A549 (cell line): ENCODE results near the gene NSRP1. TPM values are rescaled to one million over a fixed set of nuclear protein-coding genes. Genes with fewer than 3 reads are reported as not detected.

Source experiments
- ATAC-seq, 2 experiments: fragments of 200-7000 bp in 1 of 2; fragments of >200 bp in 1 of 2; cut with Nextera tagmentation in 1 of 2; cut with Tn5 transposase in 1 of 2; 3 replicates each; pipeline versions ENCODE4 v1.8.0 to v1.9.1; 2018 to 2020; ENCODE audit warnings: mild to moderate bottlenecking in 1 of 2, moderate library complexity in 1 of 2
- CTCF ChIA-PET: fragments of 300-600 bp; sonication (Branson Sonifier 250); formaldehyde crosslinking; extraction: SDS; loops from one replicate; lab custom pipeline; 2021; ENCODE audit warnings: antibody characterized with exemption, inconsistent platforms; lab: Yijun Ruan, JAX
- POLR2A ChIA-PET: fragments of 350-600 bp; formaldehyde crosslinking; extraction: SDS; loops from one replicate; lab custom pipeline; 2021; ENCODE audit warnings: antibody characterized with exemption, inconsistent platforms; lab: Yijun Ruan, JAX
- DNase-seq, 2 experiments: peaks; one replicate each; pipeline versions ENCODE4 v3.0.0 to v3.0.0-alpha.2; 2011 to 2016; ENCODE audit warnings: low read depth in 1 of 2, low spot score in 1 of 2
- FAIRE-seq: peaks from 2 replicates; lab custom pipeline; 2011; peaks lifted over from hg19 to GRCh38; lab: Jason Lieb, UNC
- H3K27ac ChIP-seq, 2 experiments: fragments of >200 bp; sonication (Bioruptor Twin); formaldehyde crosslinking; 3 replicates each; pipeline ENCODE4 v1.5.1; 2016 to 2017
- H3K4me1 ChIP-seq: fragments of >200 bp; sonication (Bioruptor Twin); formaldehyde crosslinking; 3 replicates; pipeline ENCODE4 v1.6.1; 2016
- H3K4me2 ChIP-seq: fragments of >200 bp; sonication (Bioruptor Twin); formaldehyde crosslinking; 3 replicates; pipeline ENCODE4 v1.6.1; 2016
- H3K4me3 ChIP-seq: fragments of >200 bp; sonication (Bioruptor Twin); formaldehyde crosslinking; 3 replicates; pipeline ENCODE4 v1.5.1; 2016
- H3K9me3 ChIP-seq: fragments of >200 bp; sonication (Bioruptor Twin); formaldehyde crosslinking; 3 replicates; pipeline ENCODE4 v1.6.1; 2016
- BHLHE40 ChIP-seq: IDR thresholded peaks from 2 replicates; pipeline ENCODE4 v1.6.1; 2012; ENCODE audit warnings: low read depth, low read length, inconsistent platforms
- CBX8 ChIP-seq: fragments of 200-600 bp; sonication (generic); IDR thresholded peaks from 2 replicates; pipeline ENCODE4 v1.6.1; 2016
- CEBPB ChIP-seq, 2 experiments: fragments of >200 bp in 1 of 2; sonication (Bioruptor Twin) in 1 of 2; formaldehyde crosslinking in 1 of 2; IDR thresholded peaks; 2 replicates each; pipeline ENCODE4 v1.6.1; 2012 to 2016
- EHMT2 ChIP-seq: fragments of 200-600 bp; sonication (generic); IDR thresholded peaks from 2 replicates; pipeline ENCODE4 v1.6.1; 2016; ENCODE audit warnings: antibody characterized with exemption, low read depth, mild to moderate bottlenecking, moderate library complexity
- EP300 ChIP-seq, 2 experiments: fragments of >200 bp; sonication (Bioruptor Twin); formaldehyde crosslinking; IDR thresholded peaks; 2 replicates in 1 of 2; 3 replicates in 1 of 2; pipeline ENCODE4 v1.6.1; 2016 to 2017
- FOSL2 ChIP-seq, 2 experiments: fragments of 450-650 bp in 1 of 2; fragments of >200 bp in 1 of 2; sonication (Bioruptor Twin) in 1 of 2; formaldehyde crosslinking; IDR thresholded peaks; 2 replicates each; pipeline versions ENCODE4 v1.5.0 to v1.6.1; 2016 to 2020; ENCODE audit warnings: mild to moderate bottlenecking in 1 of 2, moderate library complexity in 1 of 2
- FOXS1 ChIP-seq: fragments of 250-450 bp; sonication (Bioruptor Pico); IDR thresholded peaks from 2 replicates; pipeline ENCODE4 v1.5.0; 2020; ENCODE audit warnings: mild to moderate bottlenecking, moderate library complexity
- HDAC2 ChIP-seq: fragments of 200-600 bp; sonication (generic); IDR thresholded peaks from 2 replicates; pipeline ENCODE4 v1.6.1; 2016
- HEYL ChIP-seq: fragments of 250-450 bp; sonication (Bioruptor Pico); IDR thresholded peaks from 2 replicates; pipeline ENCODE4 v1.8.0; 2021; ENCODE audit warnings: mild to moderate bottlenecking, moderate library complexity
- HOXA7 ChIP-seq: fragments of 250-450 bp; sonication (Bioruptor Pico); IDR thresholded peaks from 2 replicates; pipeline ENCODE4 v1.5.0; 2020; ENCODE audit warnings: mild to moderate bottlenecking, moderate library complexity
- HOXB5 ChIP-seq: fragments of 250-450 bp; sonication (Bioruptor Pico); IDR thresholded peaks from 2 replicates; pipeline ENCODE4 v1.5.0; 2020; ENCODE audit warnings: mild to moderate bottlenecking, moderate library complexity
- JUN ChIP-seq, 2 experiments: fragments of >200 bp; sonication (Bioruptor Twin); formaldehyde crosslinking; IDR thresholded peaks; 2 replicates in 1 of 2; 3 replicates in 1 of 2; pipeline ENCODE4 v1.6.1; 2016 to 2017
- KDM5A ChIP-seq: fragments of 200-600 bp; sonication (generic); IDR thresholded peaks from 2 replicates; pipeline ENCODE4 v1.6.1; 2016; ENCODE audit warnings: antibody characterized with exemption, mild to moderate bottlenecking
- MAFK ChIP-seq: fragments of 450-650 bp; IDR thresholded peaks from 2 replicates; pipeline ENCODE4 v1.6.1; 2014; ENCODE audit not compliant: partially characterized antibody
- NPAS2 ChIP-seq: fragments of 250-450 bp; sonication (Bioruptor Pico); IDR thresholded peaks from 2 replicates; pipeline ENCODE4 v1.8.0; 2022; ENCODE audit warnings: mild to moderate bottlenecking, moderate library complexity, borderline replicate concordance
- NR3C1 ChIP-seq: fragments of >200 bp; sonication (Bioruptor Twin); formaldehyde crosslinking; IDR thresholded peaks from 3 replicates; pipeline ENCODE4 v1.6.1; 2017
- PHF8 ChIP-seq: fragments of 200-600 bp; sonication (generic); IDR thresholded peaks from 2 replicates; pipeline ENCODE4 v1.6.1; 2016; ENCODE audit warnings: low read depth, mild to moderate bottlenecking, antibody characterized with exemption, moderate library complexity, borderline replicate concordance
- POLR2A ChIP-seq: IDR thresholded peaks from 2 replicates; pipeline ENCODE4 v1.6.1; 2012; ENCODE audit warnings: mild to moderate bottlenecking, low read length
- POLR2AphosphoS2 ChIP-seq: conservative IDR thresholded peaks from 2 replicates; pipeline ENCODE4 v1.6.1; 2012; ENCODE audit warnings: low read length, improper control_type of control experiment, inconsistent platforms
- RARB ChIP-seq: fragments of 250-450 bp; sonication (Bioruptor Pico); IDR thresholded peaks from 2 replicates; pipeline ENCODE4 v1.8.0; 2021; ENCODE audit warnings: mild to moderate bottlenecking, moderate library complexity
- RCOR1 ChIP-seq: fragments of 150-350 bp; IDR thresholded peaks from 2 replicates; pipeline ENCODE4 v1.6.1; 2014; ENCODE audit warnings: antibody characterized with exemption, low read length, low read depth
- RFX5 ChIP-seq: fragments of 450-650 bp; IDR thresholded peaks from 2 replicates; pipeline ENCODE4 v1.7.1; 2014; ENCODE audit warnings: antibody characterized with exemption, mild to moderate bottlenecking, moderate library complexity
- SMC3 ChIP-seq: fragments of >200 bp; sonication (Bioruptor Twin); formaldehyde crosslinking; IDR thresholded peaks from 3 replicates; pipeline ENCODE4 v1.6.1; 2018; ENCODE audit warnings: inconsistent platforms
- ZFP36 ChIP-seq: fragments of 450-650 bp; IDR thresholded peaks from 2 replicates; pipeline ENCODE4 v1.6.1; 2014; ENCODE audit warnings: borderline replicate concordance; ENCODE audit not compliant: partially characterized antibody
- WGBS: methylation state at CpG from one replicate; pipeline ENCODE4 v1.1.6; 2017; ENCODE audit errors: missing lambda C conversion rate; 5-methylcytosine and 5-hydroxymethylcytosine counted together
- polyA plus RNA-seq, 4 experiments: library from polyadenylated mRNA; depleted of rRNA in 3 of 4; stranded (reverse); fragments of >200 nt; fragmentation: RNase III in 1 of 4; extraction: RNeasy Plus Mini Kit Qiagen cat#74134 plus additional on column Dnase treatment in 1 of 4; gene quantifications; 2 replicates in 3 of 4; 3 replicates in 1 of 4; pipeline ENCODE4 v1.2.3, GENCODE V29; 2011 to 2017
- TF ChIP-seq, protein P1 (sequence below): fragments of >200 bp; sonication (Bioruptor Twin); formaldehyde crosslinking; IDR thresholded peaks from 2 replicates; pipeline ENCODE4 v1.6.1; 2016
- TF ChIP-seq, protein P2 (sequence below): fragments of 450-650 bp; IDR thresholded peaks from 2 replicates; pipeline ENCODE4 v1.6.1; 2014; ENCODE audit warnings: antibody characterized with exemption
- TF ChIP-seq, protein P3 (sequence below): fragments of >200 bp; sonication (Bioruptor Twin); formaldehyde crosslinking; IDR thresholded peaks from 3 replicates; pipeline ENCODE4 v1.5.1; 2016
- TF ChIP-seq, protein P4 (sequence below): fragments of 250-450 bp; sonication (Bioruptor Pico); IDR thresholded peaks from 2 replicates; pipeline ENCODE4 v1.5.0; 2020; ENCODE audit warnings: low read depth, mild to moderate bottlenecking, moderate library complexity
- TF ChIP-seq, protein P5 (sequence below): IDR thresholded peaks from 2 replicates; pipeline ENCODE4 v1.6.1; 2012; ENCODE audit warnings: low read depth, borderline replicate concordance

The NSRP1 gene
- polyA plus RNA-seq, 2 of the 4 experiments (the other 2 are of a cell fraction), result 30.9 to 39.6 TPM

DNA sequence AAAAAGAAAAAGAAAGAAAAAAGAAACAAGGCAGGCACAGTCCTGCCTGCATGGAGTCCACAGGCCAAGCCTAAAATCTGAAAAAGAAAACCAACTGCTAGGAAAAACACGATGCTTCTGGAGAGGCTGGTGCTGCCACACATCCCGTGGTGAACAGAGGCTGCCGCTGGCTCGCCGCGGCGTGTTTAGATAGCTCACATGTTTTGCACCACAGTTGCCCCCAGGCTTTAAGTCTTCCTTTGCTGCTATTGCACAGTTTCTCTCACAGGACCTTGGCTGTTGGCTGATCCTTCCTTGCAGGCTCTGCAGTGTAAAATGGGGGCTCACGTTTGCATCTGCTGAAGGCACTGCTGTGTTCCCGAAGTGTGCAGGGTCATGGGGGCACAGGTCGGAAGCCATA, 110.3 kb downstream of the NSRP1 start:
- Histone ChIP-seq H3K9me3 (no peaks in the 10 kb centered on the region), H3K27ac (no peak overlapping the region), H3K4me3 (no peak overlapping the region), H3K4me2 (no peak overlapping the region), H3K4me1 (peaks cover 3% of the 10 kb centered on the region; the same call in 1 of the 3 replicates)
- FAIRE-seq, result no peak
- CTCF ChIA-PET, result interaction anchor here (0.6 to 7.6 kb wide), 5 partner anchors 9 to 215 kb away, joined by 3 to 53 read pairs (median 4); partner anchors contain the start of gene SLC6A4
- WGBS, result 82% methylated on average over 10 of the region's 10 CpGs
- POLR2A ChIA-PET, result no interaction called here
- DNase-seq, result no peak
- TF ChIP-seq SMC3 (no peak), NR3C1 (no peak), HOXA7 (CRISPR knock-in tag) (no peak), FOXS1 (CRISPR knock-in tag) (no peak), CBX8 (no peak), RCOR1 (no peak), POLR2A (no peak), FOSL2 (IDR thresholded peaks at IDR 0.05) (no peak), FOSL2 (CRISPR knock-in tag; IDR thresholded peaks at IDR 0.05) (no peak), HOXB5 (CRISPR knock-in tag) (no peak), CEBPB (IDR thresholded peaks at IDR 0.05) (no peak), HEYL (CRISPR knock-in tag) (no peak), MAFK (no peak), EHMT2 (no peak), RARB (CRISPR knock-in tag) (no peak), KDM5A (no peak)
- TF ChIP-seq, protein P1, sequence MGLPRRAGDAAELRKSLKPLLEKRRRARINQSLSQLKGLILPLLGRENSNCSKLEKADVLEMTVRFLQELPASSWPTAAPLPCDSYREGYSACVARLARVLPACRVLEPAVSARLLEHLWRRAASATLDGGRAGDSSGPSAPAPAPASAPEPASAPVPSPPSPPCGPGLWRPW, result no peak
- TF ChIP-seq, protein P2, sequence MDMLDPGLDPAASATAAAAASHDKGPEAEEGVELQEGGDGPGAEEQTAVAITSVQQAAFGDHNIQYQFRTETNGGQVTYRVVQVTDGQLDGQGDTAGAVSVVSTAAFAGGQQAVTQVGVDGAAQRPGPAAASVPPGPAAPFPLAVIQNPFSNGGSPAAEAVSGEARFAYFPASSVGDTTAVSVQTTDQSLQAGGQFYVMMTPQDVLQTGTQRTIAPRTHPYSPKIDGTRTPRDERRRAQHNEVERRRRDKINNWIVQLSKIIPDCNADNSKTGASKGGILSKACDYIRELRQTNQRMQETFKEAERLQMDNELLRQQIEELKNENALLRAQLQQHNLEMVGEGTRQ, result no peak
- TF ChIP-seq, protein P3, sequence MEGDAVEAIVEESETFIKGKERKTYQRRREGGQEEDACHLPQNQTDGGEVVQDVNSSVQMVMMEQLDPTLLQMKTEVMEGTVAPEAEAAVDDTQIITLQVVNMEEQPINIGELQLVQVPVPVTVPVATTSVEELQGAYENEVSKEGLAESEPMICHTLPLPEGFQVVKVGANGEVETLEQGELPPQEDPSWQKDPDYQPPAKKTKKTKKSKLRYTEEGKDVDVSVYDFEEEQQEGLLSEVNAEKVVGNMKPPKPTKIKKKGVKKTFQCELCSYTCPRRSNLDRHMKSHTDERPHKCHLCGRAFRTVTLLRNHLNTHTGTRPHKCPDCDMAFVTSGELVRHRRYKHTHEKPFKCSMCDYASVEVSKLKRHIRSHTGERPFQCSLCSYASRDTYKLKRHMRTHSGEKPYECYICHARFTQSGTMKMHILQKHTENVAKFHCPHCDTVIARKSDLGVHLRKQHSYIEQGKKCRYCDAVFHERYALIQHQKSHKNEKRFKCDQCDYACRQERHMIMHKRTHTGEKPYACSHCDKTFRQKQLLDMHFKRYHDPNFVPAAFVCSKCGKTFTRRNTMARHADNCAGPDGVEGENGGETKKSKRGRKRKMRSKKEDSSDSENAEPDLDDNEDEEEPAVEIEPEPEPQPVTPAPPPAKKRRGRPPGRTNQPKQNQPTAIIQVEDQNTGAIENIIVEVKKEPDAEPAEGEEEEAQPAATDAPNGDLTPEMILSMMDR, result no peak
- ATAC-seq, result no peak

DNA sequence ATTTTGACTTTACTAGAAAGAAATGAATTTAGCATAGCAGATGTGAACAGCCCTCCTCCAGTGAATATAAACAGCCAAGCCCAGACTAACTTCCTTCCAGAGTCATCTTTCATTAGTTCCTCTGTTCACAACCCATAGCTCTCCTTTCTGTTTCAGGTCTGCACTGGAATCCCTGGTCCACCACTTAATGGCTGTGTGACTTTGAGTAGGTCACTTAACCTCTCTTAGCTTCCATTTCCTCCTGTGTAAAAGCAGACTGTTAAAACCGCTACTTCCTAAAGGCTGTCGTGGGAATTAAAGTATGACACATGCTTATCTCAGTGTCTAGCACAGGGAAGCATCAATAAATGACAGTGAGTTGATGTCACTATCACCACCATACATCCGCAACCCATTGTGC, 111.4 kb downstream of the NSRP1 start:
- peaks cover 3% of the 10 kb centered on the region; the same call in 1 of the 3 replicates for H3K4me1 ChIP-seq
- no peak overlapping the region for H3K4me3 ChIP-seq
- ATAC-seq (no peak), DNase-seq (no peak)
- POLR2A ChIA-PET, result no interaction called here
- no peaks in the 10 kb centered on the region for H3K9me3 ChIP-seq
- H3K27ac ChIP-seq, result no peak overlapping the region
- CTCF ChIA-PET, result interaction anchor here (1.2 to 7.6 kb wide), 4 partner anchors 8 to 102 kb away, joined by 3 to 53 read pairs (median 4); partner anchors contain the start of gene SLC6A4
- no peak overlapping the region for H3K4me2 ChIP-seq
- TF ChIP-seq HOXA7 (CRISPR knock-in tag) (no peak), BHLHE40 (no peak), RCOR1 (no peak), ZFP36 (no peak), PHF8 (no peak), CBX8 (no peak), RFX5 (no peak), POLR2AphosphoS2 (no peak), EHMT2 (no peak), EP300 (IDR thresholded peaks at IDR 0.05) (no peak), HDAC2 (no peak), JUN (IDR thresholded peaks at IDR 0.05) (no peak), NPAS2 (CRISPR knock-in tag) (no peak)
- TF ChIP-seq, protein P4, sequence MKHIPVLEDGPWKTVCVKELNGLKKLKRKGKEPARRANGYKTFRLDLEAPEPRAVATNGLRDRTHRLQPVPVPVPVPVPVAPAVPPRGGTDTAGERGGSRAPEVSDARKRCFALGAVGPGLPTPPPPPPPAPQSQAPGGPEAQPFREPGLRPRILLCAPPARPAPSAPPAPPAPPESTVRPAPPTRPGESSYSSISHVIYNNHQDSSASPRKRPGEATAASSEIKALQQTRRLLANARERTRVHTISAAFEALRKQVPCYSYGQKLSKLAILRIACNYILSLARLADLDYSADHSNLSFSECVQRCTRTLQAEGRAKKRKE (CRISPR knock-in tag), result no peak
- TF ChIP-seq, protein P5, sequence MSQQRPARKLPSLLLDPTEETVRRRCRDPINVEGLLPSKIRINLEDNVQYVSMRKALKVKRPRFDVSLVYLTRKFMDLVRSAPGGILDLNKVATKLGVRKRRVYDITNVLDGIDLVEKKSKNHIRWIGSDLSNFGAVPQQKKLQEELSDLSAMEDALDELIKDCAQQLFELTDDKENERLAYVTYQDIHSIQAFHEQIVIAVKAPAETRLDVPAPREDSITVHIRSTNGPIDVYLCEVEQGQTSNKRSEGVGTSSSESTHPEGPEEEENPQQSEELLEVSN, result no peak
- TF ChIP-seq, all 56 proteins: peak for 0
- no peak for FAIRE-seq
- 94% methylated on average over 3 of the region's 3 CpGs for WGBS
